Activated CD4-positive, CD25-positive, alpha-beta regulatory T cell (primary cell): Measurements from ENCODE around the gene OR6Q1.

Experiments
- DNase-seq, 4 experiments: peaks; one replicate each; lab custom pipeline; 2025; lab: John Stamatoyannopoulos, UW

OR6Q1 gene

DNA sequence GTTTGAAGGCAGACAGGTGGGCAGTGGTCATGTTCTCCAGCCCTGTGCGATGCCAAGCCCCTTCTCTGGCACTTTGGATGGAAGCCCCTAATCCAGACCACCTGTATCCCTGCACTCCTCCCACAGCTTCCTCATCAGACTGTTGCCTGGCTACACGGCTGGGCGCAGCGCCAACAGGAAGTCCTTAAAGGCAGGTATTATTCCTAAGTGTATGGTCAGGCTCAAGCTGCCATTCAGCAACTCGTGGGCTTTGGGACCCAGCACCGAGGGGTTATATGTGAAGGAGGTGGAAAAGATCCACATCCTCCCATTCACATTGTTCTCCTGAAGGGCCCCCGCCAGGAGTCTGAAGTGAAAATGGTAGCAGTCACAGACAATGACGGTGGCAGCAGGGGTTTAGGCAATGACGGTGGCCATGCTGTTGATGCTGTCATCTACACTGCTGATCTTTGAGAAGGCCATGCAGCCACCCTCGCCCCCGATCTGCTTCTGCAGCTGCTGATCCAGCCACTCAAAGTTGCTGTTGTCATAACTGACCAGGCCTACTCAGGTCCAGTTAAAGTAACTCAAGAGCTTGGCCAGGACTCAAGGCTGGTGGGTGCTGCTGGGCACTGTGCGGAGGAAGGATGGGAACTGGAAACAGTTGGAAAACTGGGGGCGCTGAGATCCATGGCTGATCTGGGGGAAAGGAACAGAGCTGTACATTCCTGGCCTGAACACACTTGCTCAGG lies 27.7 kb downstream of the OR6Q1 start:
- DNase-seq = no peak

DNA sequence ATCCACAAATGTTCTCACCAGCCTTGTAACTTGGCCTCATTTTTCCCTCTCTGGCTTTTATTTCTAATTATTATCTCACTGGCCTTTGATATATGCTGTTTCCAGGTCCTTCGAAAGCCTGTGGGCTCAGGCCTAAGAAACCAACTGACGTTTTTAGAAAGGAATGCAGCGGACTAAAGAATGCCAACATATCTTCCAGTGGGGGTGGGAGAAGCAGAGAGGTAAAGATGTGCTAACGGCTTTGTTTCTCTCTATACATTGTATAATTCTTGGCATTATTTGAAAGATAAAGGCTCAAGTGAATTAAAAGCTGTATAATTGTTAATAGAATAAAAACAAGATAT lies 28.2 kb downstream of the OR6Q1 start:
- DNase-seq = no peak

DNA sequence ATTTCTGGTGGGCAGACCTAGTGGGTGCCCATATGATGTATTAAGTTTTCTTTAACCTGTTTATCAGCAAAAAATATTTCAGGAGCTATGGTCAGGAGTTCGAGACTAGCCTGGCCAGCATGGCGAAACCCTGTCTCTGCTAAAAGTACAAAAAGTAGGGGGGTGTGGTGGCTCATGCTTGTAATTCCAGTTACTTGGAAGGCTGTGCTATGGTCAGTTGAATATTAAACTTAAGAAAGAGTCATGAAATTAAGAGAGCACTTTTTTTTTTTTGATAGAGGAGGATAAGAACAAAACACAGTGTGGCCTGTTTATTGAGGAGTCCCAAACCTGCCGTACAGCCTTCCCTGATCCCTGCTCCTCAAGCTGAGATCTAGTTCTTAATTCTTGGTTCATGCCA lies 29.8 kb downstream of the OR6Q1 start:
- no peak for DNase-seq

DNA sequence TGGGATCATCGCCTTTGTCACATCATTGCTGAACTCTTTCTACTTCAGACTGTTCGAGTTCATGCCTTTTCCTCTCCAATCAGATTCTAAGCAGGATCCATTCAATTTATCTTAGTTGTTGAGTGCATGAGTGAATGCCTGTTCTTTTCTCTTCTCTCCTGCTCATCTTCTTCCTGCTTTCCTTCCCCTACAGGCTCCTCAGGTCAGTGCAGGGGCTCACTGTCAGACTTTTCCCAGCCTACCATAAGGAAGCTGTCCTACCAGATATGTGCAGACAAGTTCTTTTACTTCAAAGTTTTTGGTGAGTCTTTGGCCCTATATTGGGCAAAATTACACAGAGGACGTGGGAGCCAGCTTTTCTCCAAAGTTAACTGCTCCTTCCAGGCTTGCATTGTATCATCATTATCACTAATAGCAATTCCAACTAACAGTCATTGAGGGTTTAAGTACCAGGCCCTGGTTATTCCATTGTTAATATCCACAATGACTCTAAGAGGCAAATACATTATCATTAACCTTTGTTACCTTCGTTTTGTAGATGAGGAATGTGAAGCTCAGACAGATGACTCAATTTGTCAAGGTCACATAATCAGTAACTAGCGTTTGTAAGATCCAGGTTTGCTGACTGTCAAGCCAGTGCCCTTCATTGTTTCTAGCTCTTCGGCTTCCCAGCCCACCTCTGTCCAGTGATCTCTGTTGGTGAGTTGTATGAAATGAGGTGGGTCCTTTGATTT lies 30.4 kb downstream of the OR6Q1 start:
- DNase-seq = no peak

DNA sequence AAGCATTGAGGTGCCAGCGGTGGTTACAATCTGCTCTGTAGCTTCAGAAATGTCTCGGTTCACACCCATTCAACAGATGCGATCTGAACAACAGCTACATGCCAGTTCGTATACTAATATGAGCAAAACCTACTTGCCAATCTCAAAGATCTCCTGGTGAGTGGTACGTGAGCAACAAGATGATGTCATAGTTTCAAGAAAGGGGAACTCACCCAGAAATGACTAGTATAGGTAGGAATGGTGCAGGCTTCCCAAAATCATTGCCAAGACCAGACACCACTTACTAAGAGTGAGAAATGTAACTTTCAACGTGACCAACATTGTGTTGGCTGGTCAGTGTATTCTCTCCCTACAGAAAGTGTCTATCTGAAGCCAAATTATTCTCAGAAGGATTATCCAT lies 31.1 kb downstream of the OR6Q1 start:
- DNase-seq = no peak

DNA sequence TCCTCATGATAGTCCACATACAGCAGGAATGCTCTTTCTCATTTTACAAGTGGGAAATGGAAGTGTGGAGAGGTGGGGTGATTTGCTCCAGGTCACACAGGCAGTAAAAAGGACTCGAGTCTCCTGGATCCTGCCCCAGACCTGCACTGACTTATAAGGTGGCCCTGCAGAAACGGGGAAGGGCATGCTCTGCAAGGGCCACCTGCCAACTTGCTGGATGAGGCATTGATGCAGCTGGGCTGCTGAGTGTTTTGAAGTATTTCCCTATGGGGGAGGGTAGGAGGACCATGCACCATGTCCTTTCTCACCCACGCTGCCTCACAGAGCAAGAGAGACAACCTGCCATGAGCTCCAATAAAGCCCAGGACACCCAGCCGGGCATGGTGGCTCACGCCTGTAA lies 36.9 kb downstream of the OR6Q1 start:
- no peak for DNase-seq

DNA sequence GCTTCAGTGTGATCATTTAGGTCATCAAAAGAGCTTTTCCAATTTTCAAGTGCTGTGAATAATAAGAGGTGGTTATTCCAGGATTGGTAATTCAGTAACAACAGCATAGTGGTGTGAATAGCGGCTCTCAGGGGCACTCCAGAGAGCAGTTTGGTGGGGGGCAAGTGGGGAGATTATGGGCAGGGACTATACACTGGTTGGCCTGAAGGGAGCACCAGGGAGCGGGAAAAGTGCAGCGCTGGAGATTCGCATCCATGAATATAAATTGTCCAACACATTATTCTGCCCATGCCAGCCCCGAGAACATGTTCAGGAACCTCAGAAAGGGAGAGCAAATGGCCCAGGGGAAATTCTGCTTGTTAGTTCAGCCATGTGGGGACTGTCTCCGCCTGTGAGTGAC lies 37.9 kb downstream of the OR6Q1 start:
- no peak for DNase-seq

DNA sequence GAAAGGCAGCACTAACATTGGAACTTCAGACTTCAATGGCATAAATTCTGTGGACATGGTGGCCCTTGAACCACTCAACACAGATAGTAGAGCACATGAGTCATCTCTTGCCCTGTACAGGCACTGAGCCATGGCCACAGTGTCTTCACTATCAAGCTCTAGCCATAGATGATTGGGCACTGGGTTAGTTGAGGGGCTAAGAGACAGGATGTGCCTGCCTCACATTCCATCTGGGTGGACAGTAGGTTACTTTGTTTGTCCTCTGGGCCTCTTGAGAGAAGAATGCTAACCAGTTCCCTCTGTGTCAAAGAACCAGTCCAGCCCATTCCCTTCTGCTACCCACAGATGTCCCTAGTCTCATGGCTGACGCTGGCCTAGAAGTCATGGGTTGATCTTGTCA lies 39.8 kb downstream of the OR6Q1 start:
- no peak for DNase-seq

DNA sequence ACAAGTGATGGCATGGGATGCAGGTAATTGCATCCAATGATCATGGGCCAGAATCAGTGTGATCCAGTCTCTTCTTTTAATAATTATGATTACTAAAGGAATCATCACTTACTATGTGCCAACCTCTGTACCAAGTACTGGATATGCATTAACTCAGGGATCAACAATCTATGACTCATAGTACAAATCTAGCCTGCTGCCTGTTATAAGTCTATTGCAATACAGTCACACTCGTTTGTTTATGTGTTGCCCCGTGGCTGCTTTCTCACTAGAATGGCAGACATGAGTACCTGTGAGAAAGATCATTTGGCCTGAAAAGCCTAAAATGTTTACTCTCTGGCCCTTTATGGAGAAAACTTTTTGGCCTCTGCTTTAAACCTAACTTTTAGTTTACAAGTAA lies 45.0 kb downstream of the OR6Q1 start:
- DNase-seq = no peak
